Heart left ventricle (tissue), 13 donors: ENCODE results near the gene ZNF154.

Experiments used
- POLR2A ChIP-seq, 2 donors: fragments of 450-650 bp; IDR thresholded peaks; one replicate each; pipeline ENCODE4 v1.6.1; 2017; ENCODE audit warnings: antibody characterized with exemption in 2 of 2, mild to moderate bottlenecking in 2 of 2, moderate library complexity in 2 of 2
- TF ChIP-seq, protein P1 (sequence below), 12 donors: fragments of 200-600 bp; sonication (generic) in 4 of 12; IDR thresholded peaks; one replicate each; pipeline versions ENCODE4 v1.5.0 to v1.8.0; 2018 to 2022; ENCODE audit warnings: antibody characterized with exemption in 12 of 12, mild to moderate bottlenecking in 5 of 12
- donor health status: ischemic (EF 13 %, LVEDD 7.1; RV severe dilation, severe dysfunction).
- donor health status: DM: no; HTN: yes; CAD: no.
- donor health status: DM: no; HTN: no; CAD: no.
- donor health status: ischemic (EF 25% LVEDD 6.9; RV normal size, moderate dysfunction).
- donor health status: ischemic (EF 25% LVEDD 5.7; RV mildly dilated, moderate dysfunction).
- donor health status: ischemic (EF 35%, LVEDD 5.7; RV mildly dilated, moderate dysfunction).
- donor health status: nonischemic (EF 11% LVEDD 7.7; RV severe dilation, severe dysfunction).
- donor health status: DM: yes; HTN: yes; CAD: no.
- donor health status: PGD.
- donor health status: ischemic (EF 29% LVEDD 5.4; RV normal size, mild dysfunction).
- donor health status: nonischemic (EF 23%, LVEDD 6.1; RV moderate dilation, normal function).

DNA sequence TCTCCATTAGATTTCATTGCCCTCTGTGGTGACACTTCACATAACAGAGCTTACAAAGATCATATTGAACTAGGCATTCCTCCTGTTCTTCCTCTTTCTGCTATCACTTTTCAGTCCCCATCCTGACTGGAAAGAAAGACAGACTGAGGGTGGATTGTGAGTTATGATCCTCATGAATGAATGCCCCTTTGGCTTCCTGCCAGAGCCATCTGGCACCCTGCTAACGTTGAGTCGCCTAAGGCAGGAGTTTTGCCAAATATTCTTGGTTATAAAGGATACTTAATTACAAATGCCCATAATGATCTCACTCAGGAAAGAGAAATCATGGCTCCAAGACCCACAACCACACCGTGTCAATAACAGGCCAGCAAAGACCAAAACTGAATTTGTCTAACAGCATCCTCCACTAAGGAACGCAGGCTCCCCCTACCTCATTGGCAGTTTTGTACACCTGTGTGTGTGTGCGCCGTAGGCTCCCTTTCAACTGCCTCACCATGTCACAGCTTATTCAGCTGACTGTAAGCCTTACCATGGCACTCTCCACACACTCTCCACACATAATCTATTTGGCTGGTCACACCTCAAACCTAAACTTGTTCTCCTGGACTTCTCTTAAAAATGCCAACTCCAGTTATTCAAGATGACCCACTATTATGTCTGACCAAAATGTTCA lies 60.5 kb downstream of the ZNF154 start:
- TF ChIP-seq, protein P1, sequence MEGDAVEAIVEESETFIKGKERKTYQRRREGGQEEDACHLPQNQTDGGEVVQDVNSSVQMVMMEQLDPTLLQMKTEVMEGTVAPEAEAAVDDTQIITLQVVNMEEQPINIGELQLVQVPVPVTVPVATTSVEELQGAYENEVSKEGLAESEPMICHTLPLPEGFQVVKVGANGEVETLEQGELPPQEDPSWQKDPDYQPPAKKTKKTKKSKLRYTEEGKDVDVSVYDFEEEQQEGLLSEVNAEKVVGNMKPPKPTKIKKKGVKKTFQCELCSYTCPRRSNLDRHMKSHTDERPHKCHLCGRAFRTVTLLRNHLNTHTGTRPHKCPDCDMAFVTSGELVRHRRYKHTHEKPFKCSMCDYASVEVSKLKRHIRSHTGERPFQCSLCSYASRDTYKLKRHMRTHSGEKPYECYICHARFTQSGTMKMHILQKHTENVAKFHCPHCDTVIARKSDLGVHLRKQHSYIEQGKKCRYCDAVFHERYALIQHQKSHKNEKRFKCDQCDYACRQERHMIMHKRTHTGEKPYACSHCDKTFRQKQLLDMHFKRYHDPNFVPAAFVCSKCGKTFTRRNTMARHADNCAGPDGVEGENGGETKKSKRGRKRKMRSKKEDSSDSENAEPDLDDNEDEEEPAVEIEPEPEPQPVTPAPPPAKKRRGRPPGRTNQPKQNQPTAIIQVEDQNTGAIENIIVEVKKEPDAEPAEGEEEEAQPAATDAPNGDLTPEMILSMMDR (IDR thresholded peaks at IDR 0.05) = no peak
- no peak for TF ChIP-seq POLR2A (IDR thresholded peaks at IDR 0.05)
